Hematopoietic multipotent progenitor cell treated with erythropoietin and hydrocortisone succinate and interleukin-3 and kit ligand, for 15 days (in vitro differentiated cells): ENCODE measurements around the gene CYB5A.

Experiments used
- DNase-seq: peaks from one replicate; pipeline ENCODE4 v3.0.0-alpha.2; 2015; ENCODE audit warnings: low spot score

The CYB5A gene

DNA sequence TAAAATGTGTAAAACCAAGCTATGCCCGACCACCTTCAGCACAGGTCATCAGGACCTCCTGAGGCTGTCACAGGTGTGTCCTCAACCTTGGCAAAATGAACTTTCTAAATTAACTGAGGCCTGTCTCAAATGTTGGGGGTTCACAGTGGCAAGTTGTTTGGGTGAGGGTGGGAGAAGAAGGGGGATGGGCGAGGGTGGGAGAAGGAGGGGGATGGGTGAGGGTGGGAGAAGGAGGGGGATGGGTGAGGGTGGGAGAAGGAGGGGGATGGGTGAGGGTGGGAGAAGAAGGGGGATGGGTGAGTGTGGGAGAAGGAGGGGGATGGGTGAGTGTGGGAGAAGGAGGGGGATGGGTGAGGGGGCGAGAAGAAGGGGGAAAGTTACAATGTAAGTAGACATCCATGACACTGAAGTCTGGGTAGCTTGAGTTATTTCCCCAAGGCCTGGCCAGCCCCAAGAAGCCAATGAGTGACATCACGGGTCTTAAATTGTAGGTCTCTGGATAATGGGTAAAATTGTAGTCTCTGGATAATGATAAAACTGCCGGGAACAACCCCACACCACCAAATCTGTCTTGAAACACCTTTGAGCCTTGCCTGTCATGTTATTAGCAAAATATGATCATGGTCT lies 87.1 kb downstream of the CYB5A start:
- DNase-seq, result no peak

DNA sequence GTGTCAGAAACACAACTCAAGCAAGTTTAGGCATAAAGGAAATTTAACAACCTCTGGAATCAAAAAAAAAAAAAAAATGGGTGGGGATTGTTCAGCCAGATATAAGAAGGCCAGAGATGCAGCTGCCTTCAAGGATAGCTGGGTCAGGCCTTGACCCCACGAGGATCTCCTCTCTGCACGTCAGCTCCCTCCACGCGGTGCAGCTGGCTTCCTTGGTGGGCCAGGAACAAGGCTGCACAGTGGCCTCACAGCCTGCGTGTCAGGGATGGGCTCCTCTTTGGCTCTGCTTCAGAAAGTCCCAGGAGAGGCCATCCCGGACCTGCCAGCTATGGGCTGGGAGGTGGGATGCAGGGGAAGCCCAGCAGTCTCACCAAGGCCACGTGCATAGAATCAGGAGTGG lies 88.0 kb downstream of the CYB5A start:
- no peak for DNase-seq
